ENCODE data around the gene ANKRD42. TPM values are rescaled to one million over a fixed set of nuclear protein-coding genes. Genes with fewer than 3 reads are reported as not detected.

ANKRD42 gene
- polyA plus RNA-seq, 1 of the 3 experiments (the other 2 are of a cell fraction), result 13.3 TPM

- no peak for TF ChIP-seq FOSL2 (IDR thresholded peaks at IDR 0.05; ENCODE audit: borderline replicate concordance, low read depth)
- TF ChIP-seq, protein P1, sequence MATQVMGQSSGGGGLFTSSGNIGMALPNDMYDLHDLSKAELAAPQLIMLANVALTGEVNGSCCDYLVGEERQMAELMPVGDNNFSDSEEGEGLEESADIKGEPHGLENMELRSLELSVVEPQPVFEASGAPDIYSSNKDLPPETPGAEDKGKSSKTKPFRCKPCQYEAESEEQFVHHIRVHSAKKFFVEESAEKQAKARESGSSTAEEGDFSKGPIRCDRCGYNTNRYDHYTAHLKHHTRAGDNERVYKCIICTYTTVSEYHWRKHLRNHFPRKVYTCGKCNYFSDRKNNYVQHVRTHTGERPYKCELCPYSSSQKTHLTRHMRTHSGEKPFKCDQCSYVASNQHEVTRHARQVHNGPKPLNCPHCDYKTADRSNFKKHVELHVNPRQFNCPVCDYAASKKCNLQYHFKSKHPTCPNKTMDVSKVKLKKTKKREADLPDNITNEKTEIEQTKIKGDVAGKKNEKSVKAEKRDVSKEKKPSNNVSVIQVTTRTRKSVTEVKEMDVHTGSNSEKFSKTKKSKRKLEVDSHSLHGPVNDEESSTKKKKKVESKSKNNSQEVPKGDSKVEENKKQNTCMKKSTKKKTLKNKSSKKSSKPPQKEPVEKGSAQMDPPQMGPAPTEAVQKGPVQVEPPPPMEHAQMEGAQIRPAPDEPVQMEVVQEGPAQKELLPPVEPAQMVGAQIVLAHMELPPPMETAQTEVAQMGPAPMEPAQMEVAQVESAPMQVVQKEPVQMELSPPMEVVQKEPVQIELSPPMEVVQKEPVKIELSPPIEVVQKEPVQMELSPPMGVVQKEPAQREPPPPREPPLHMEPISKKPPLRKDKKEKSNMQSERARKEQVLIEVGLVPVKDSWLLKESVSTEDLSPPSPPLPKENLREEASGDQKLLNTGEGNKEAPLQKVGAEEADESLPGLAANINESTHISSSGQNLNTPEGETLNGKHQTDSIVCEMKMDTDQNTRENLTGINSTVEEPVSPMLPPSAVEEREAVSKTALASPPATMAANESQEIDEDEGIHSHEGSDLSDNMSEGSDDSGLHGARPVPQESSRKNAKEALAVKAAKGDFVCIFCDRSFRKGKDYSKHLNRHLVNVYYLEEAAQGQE (IDR thresholded peaks at IDR 0.05; ENCODE audit: low read depth, low read length), result no peak
- TF ChIP-seq PBX3 (IDR thresholded peaks at IDR 0.05), result no peak
- TF ChIP-seq RAD21 (IDR thresholded peaks at IDR 0.05; ENCODE audit: low read length), result no peak
- no peak for TF ChIP-seq RXRA (IDR thresholded peaks at IDR 0.05; ENCODE audit: borderline replicate concordance, low read depth)
- no peak for TF ChIP-seq MEF2A (IDR thresholded peaks at IDR 0.05; ENCODE audit: borderline replicate concordance, low read depth)
- no peak for TF ChIP-seq POLR2AphosphoS5 (IDR thresholded peaks at IDR 0.05; ENCODE audit: low read depth, low read length)
- TF ChIP-seq SMC3 (IDR thresholded peaks at IDR 0.05; ENCODE audit: low read depth, low read length), result no peak
- no peak for TF ChIP-seq CTCF (IDR thresholded peaks at IDR 0.05)
- ChIA-PET POLR2A (no interaction called here), CTCF (interaction anchor here (1.9 kb wide), 1 partner anchor 564 kb away, joined by 6 read pairs; no protein-coding TSS in a partner anchor)
- Histone ChIP-seq H3K9ac (no peak overlapping the region), H3K27me3 (ENCODE audit: insufficient read depth) (no peaks in the 10 kb centered on the region), H2AFZ (ENCODE audit: low read depth) (no peak overlapping the region), H3K4me2 (no peak overlapping the region), H3K79me2 (ENCODE audit: insufficient read depth) (no peaks in the 10 kb centered on the region), H3K9me2 (no peaks in the 10 kb centered on the region), H4K20me1 (ENCODE audit: insufficient read depth) (no peaks in the 10 kb centered on the region), H3K27ac (ENCODE audit: low read depth in 2 of 2, low read length in 1 of 2) (no peak overlapping the region), H3K9me3 (no peaks in the 10 kb centered on the region), H3K4me1 (ENCODE audit: control insufficient read depth in 1 of 2, insufficient read depth in 2 of 2, low read depth in 1 of 2, low read length in 1 of 2) (peaks cover 0 to 10% of the 10 kb centered on the region in 2 experiments; a peak in 1 of 4 replicates), H3F3A (replicated peaks; ENCODE audit: insufficient read depth) (peaks cover 10% of the 10 kb centered on the region), H3K4me3 (ENCODE audit: low read depth in 2 of 2, low read length in 1 of 2) (no peak overlapping the region), H3K36me3 (replicated peaks in 1 of 2; ENCODE audit: control insufficient read depth in 1 of 2, insufficient read depth in 2 of 2, low read length in 1 of 2) (peaks cover 59 to 63% of the 10 kb centered on the region in 2 experiments)
- WGBS (ENCODE audit: low lambda C conversion rate), result 95% methylated on average over 3 of the region's 3 CpGs
- no peak for DNase-seq
Observed at GRCh38 chr11:83255366-83255765, 61.9 kb downstream of the ANKRD42 start.
